DND-41 (cell line): ENCODE results near the gene NEUROG1.

Experiments used
- ATAC-seq: fragments of 200-7000 bp; cut with Tn5 transposase; 3 replicates; pipeline ENCODE4 v1.9.1; 2021; ENCODE audit warnings: low read depth; ENCODE audit not compliant: insufficient read depth
- DNase-seq: peaks from one replicate; pipeline ENCODE4 v3.0.0-alpha.2; 2020
- H2AFZ ChIP-seq: 2 replicates; pipeline ENCODE4 v1.6.0; 2012; ENCODE audit warnings: low read depth, low read length
- H3K27ac ChIP-seq: 2 replicates; pipeline ENCODE4 v1.5.1; 2012; ENCODE audit warnings: low read length, inconsistent platforms
- H3K27me3 ChIP-seq: fragments of 200-600 bp; sonication (generic); 2 replicates; pipeline ENCODE4 v1.6.0; 2012; ENCODE audit warnings: low read length, mild to moderate bottlenecking, inconsistent platforms; ENCODE audit not compliant: insufficient read depth, poor library complexity
- H3K36me3 ChIP-seq: 2 replicates; pipeline ENCODE4 v1.5.1; 2012; ENCODE audit warnings: low read length, inconsistent platforms; ENCODE audit not compliant: insufficient read depth
- H3K4me1 ChIP-seq: 2 replicates; pipeline ENCODE4 v1.5.1; 2012; ENCODE audit warnings: mild to moderate bottlenecking, low read length; ENCODE audit not compliant: insufficient read depth
- H3K4me2 ChIP-seq: 2 replicates; pipeline ENCODE4 v1.6.0; 2012; ENCODE audit warnings: mild to moderate bottlenecking, moderate library complexity, low read length, inconsistent platforms; ENCODE audit not compliant: insufficient read depth
- H3K4me3 ChIP-seq, 2 experiments: fragments of 200-600 bp in 1 of 2; shearing (Covaris generic) in 1 of 2; 2 replicates each; pipeline ENCODE4 v1.5.1; 2012 to 2016; ENCODE audit warnings: inconsistent platforms in 2 of 2, low read length in 2 of 2, mild to moderate bottlenecking in 2 of 2, low read depth in 1 of 2, moderate library complexity in 1 of 2
- H3K79me2 ChIP-seq: 2 replicates; pipeline ENCODE4 v1.6.0; 2012; ENCODE audit warnings: low read length, inconsistent platforms; ENCODE audit not compliant: insufficient read depth
- H3K9ac ChIP-seq: 2 replicates; pipeline ENCODE4 v1.6.0; 2012; ENCODE audit warnings: low read depth, mild to moderate bottlenecking, inconsistent platforms, low read length, moderate library complexity
- H3K9me3 ChIP-seq: 2 replicates; pipeline ENCODE4 v1.5.1; 2012; ENCODE audit warnings: low read length, moderate library complexity, mild to moderate bottlenecking, inconsistent platforms; ENCODE audit not compliant: insufficient read depth, severe bottlenecking
- H4K20me1 ChIP-seq: 2 replicates; pipeline ENCODE4 v1.6.0; 2012; ENCODE audit warnings: low read length; ENCODE audit not compliant: insufficient read depth
- EZH2 ChIP-seq: IDR thresholded peaks from 3 replicates; pipeline ENCODE4 v1.6.1; 2012; ENCODE audit warnings: borderline replicate concordance, low read depth, mild to moderate bottlenecking, moderate library complexity, low read length, inconsistent platforms; ENCODE audit not compliant: severe bottlenecking
- TF ChIP-seq, protein P1 (sequence below): IDR thresholded peaks from 2 replicates; pipeline ENCODE4 v1.5.1; 2012; ENCODE audit warnings: borderline replicate concordance, low read length, moderate library complexity, mild to moderate bottlenecking; ENCODE audit not compliant: poor library complexity, severe bottlenecking; ENCODE audit errors: extremely low read depth

The NEUROG1 gene

DNA sequence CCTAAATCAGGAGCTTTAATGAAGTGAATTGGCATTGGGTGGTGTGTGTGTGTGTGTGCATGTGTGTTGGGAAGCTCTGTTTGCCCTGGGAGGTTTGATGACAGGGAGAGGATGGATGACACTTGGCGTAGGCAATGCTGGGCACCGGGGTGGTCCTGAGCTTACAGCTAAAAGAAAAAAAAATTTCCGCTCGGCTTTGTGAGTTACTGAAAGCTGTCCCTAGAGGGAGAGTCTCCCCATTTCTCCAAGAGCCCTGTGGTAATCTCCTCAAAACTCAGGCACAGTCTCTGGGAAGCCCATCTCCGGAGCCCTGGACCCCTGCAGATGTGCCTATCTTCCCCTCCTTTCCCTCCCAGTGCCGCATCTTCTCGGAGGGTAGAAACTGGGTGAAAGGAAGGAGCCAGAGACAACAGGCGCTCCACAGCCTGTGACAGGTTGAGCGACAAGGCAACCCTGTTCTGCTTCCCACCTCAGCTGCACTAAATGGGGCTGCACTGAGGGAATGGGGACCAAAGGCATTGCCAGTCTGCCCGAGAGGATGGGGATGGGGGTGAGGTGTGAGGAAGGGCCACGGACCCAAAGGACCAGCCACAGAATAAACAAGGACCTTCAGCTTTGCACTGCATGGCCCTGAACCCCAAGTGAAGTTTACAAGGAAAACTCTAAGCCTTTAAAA is 47.8 kb downstream of the NEUROG1 start:
- ATAC-seq (no peak), DNase-seq (no peak)
- no peaks in the 10 kb centered on the region for H4K20me1 ChIP-seq
- H3K36me3 ChIP-seq = no peaks in the 10 kb centered on the region
- no peak overlapping the region for H3K4me3 ChIP-seq
- no peaks in the 10 kb centered on the region for H3K79me2 ChIP-seq
- TF ChIP-seq, protein P1, sequence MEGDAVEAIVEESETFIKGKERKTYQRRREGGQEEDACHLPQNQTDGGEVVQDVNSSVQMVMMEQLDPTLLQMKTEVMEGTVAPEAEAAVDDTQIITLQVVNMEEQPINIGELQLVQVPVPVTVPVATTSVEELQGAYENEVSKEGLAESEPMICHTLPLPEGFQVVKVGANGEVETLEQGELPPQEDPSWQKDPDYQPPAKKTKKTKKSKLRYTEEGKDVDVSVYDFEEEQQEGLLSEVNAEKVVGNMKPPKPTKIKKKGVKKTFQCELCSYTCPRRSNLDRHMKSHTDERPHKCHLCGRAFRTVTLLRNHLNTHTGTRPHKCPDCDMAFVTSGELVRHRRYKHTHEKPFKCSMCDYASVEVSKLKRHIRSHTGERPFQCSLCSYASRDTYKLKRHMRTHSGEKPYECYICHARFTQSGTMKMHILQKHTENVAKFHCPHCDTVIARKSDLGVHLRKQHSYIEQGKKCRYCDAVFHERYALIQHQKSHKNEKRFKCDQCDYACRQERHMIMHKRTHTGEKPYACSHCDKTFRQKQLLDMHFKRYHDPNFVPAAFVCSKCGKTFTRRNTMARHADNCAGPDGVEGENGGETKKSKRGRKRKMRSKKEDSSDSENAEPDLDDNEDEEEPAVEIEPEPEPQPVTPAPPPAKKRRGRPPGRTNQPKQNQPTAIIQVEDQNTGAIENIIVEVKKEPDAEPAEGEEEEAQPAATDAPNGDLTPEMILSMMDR = no peak
- no peak for TF ChIP-seq EZH2
- peaks cover 6% of the 10 kb centered on the region for H3K27me3 ChIP-seq
- H3K9me3 ChIP-seq = no peaks in the 10 kb centered on the region
- no peak overlapping the region for H3K27ac ChIP-seq
- H3K4me1 ChIP-seq = no peaks in the 10 kb centered on the region
- no peak overlapping the region for H3K9ac ChIP-seq
- H3K4me2 ChIP-seq = no peak overlapping the region
- H2AFZ ChIP-seq = no peak overlapping the region

DNA sequence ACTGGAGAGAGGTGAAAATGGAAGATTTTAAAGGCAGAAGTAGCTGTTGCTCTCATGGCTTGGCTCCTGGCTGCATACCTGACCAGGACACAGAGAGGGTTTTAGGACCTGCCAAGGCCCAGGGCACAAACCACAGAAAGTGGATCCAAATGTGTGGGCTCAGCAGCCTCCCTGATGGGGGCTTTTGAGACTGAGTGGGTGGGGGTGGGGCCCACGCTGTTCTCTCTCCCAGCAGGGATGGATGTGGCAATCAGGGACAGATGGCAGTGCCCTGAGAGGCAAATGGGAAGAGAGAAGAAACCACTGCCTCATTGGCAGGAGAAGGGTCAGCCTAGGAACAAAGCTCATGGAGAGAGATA is 48.7 kb downstream of the NEUROG1 start:
- Histone ChIP-seq H2AFZ (no peak overlapping the region), H3K4me1 (no peaks in the 10 kb centered on the region), H3K79me2 (no peaks in the 10 kb centered on the region), H3K9me3 (no peaks in the 10 kb centered on the region), H3K27me3 (peaks cover 8% of the 10 kb centered on the region), H3K4me2 (no peak overlapping the region), H3K27ac (no peak overlapping the region), H3K9ac (no peak overlapping the region), H3K4me3 (no peak overlapping the region), H3K36me3 (no peaks in the 10 kb centered on the region), H4K20me1 (no peaks in the 10 kb centered on the region)
- DNase-seq (no peak), ATAC-seq (no peak)
- TF ChIP-seq, protein P1 = no peak
- TF ChIP-seq EZH2 = no peak

DNA sequence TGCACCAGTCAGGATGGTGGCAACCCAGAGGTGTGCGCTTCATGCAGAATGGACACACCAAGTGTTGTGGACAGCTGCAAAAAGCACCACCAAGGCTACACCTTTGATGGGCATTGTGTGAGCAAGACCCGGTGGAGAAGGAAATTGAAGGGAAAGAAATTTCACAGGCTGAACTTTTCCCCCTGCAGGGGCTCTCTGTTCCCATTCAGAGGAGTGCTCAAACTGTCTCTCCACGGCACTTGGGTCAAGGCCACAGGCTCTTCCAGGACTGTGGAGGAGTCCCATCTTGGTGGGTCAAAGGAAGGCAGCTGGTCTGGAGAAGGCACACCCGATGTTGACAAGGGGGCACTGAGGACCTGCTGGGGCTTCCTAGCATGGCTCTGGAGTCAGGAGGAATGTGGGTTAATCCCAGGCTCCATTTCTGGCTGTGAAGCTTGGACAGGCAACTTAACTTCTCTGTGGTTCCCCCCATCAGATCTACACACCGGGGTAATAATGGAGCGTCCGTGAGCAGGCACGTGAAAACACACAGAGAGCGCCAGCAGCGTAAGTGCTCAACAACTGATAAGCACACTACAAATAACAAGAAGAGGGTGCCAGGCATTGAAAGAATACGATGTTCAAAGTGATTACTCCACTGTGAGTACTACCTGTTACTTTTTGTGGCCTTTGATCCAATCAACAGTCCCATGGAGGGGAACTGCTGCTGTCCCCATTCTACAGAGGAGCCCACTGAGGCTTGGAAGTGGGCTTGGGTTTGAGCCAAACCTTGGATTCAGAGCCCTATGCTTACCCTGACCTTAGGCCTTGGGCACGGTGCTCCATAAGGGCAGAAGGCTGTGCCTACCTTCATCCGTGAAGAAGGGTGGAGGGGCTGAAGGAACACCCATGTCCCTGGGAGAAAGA is 49.4 kb downstream of the NEUROG1 start:
- Histone ChIP-seq H3K27me3 (peaks cover 8% of the 10 kb centered on the region), H3K9ac (no peak overlapping the region), H3K27ac (no peak overlapping the region), H3K4me2 (no peak overlapping the region), H4K20me1 (no peaks in the 10 kb centered on the region), H3K9me3 (no peaks in the 10 kb centered on the region), H3K79me2 (no peaks in the 10 kb centered on the region), H3K4me3 (no peak overlapping the region), H3K36me3 (no peaks in the 10 kb centered on the region), H3K4me1 (no peaks in the 10 kb centered on the region), H2AFZ (no peak overlapping the region)
- no peak for TF ChIP-seq EZH2
- TF ChIP-seq, protein P1 = no peak
- ATAC-seq = no peak
- DNase-seq = no peak
